Transverse colon (tissue), 3 donors: Measurements from ENCODE around the gene POLG.

Source experiments
- EP300 ChIP-seq: sonication (generic); formaldehyde crosslinking; IDR thresholded peaks from one replicate; pipeline ENCODE4 v1.6.1; 2017; ENCODE audit warnings: antibody characterized with exemption, low read depth
- POLR2A ChIP-seq: fragments of 450-650 bp; IDR thresholded peaks from one replicate; pipeline ENCODE4 v1.6.1; 2016; ENCODE audit warnings: antibody characterized with exemption, mild to moderate bottlenecking, moderate library complexity
- TF ChIP-seq, protein P1 (sequence below), 5 experiments: fragments of 200-600 bp in 3 of 5; fragments of 450-650 bp in 2 of 5; sonication (generic) in 3 of 5; IDR thresholded peaks; 1 replicate in 2 of 5; 2 replicates in 3 of 5; pipeline ENCODE4 v1.5.1; 2016 to 2017; ENCODE audit warnings: antibody characterized with exemption in 5 of 5, inconsistent platforms in 3 of 5, mild to moderate bottlenecking in 2 of 5, moderate library complexity in 1 of 5

DNA sequence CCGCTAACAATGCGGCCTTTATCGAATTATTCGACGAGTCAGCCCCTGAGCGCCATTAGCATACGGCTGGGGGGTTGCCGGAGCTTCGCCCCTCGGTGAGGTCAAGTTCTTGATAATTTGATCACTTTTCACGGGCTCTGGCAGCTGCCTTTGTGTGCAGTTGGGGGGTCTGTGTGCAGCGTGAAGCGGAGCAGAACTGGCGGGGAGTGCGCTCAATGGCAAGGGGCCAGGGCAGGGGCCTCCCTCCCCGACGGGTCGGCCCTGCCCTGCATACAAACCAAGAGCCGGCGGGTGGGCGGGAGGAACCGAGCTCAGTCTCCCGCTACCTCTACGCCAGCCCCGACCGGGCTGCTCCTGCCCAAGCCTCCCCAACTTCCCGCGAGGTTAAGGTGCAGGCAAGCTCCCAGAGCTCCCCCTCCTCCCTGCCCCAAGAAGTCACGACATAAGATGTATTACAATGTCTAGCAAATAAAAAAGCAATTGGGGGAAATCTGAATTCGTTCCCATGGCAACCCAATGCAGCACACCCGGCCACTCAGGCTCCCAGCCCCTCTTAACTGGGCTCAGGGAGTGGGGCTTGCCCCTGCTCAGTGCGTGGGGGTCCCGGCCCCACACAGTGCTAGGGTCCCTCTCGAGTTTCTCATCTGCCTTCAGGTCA, 34.1 kb upstream of the POLG start:
- TF ChIP-seq, protein P1, sequence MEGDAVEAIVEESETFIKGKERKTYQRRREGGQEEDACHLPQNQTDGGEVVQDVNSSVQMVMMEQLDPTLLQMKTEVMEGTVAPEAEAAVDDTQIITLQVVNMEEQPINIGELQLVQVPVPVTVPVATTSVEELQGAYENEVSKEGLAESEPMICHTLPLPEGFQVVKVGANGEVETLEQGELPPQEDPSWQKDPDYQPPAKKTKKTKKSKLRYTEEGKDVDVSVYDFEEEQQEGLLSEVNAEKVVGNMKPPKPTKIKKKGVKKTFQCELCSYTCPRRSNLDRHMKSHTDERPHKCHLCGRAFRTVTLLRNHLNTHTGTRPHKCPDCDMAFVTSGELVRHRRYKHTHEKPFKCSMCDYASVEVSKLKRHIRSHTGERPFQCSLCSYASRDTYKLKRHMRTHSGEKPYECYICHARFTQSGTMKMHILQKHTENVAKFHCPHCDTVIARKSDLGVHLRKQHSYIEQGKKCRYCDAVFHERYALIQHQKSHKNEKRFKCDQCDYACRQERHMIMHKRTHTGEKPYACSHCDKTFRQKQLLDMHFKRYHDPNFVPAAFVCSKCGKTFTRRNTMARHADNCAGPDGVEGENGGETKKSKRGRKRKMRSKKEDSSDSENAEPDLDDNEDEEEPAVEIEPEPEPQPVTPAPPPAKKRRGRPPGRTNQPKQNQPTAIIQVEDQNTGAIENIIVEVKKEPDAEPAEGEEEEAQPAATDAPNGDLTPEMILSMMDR (IDR thresholded peaks at IDR 0.05) = no peak
- TF ChIP-seq POLR2A (no peak), EP300 (no peak)
